GM12878 (cell line): Measurements from ENCODE around the gene NDUFC2. TPM values are rescaled to one million over a fixed set of nuclear protein-coding genes. Genes with fewer than 3 reads are reported as not detected.

Experiments
- ATAC-seq: fragments of 200-7000 bp; cut with Tn5 transposase; 3 replicates; pipeline ENCODE4 v1.9.1; 2020; ENCODE audit warnings: mild to moderate bottlenecking, moderate library complexity
- BruUV-seq: library from RNA; stranded (reverse); fragments of 400-500 nt; replicated peaks from 2 replicates; lab custom pipeline; 2021; lab: Mats Ljungman, UMichigan
- CTCF ChIA-PET: fragments of 300-600 bp; sonication (Branson Sonifier 250); formaldehyde crosslinking; extraction: SDS; loops from one replicate; lab custom pipeline; 2021; ENCODE audit warnings: inconsistent platforms; lab: Yijun Ruan, JAX
- POLR2A ChIA-PET: fragments of 350-600 bp; formaldehyde crosslinking; extraction: SDS; loops from one replicate; lab custom pipeline; 2021; ENCODE audit warnings: inconsistent platforms; lab: Charles Lee
- RAD21 ChIA-PET: fragments of 300-600 bp; sonication (Branson Sonifier 250); formaldehyde crosslinking; loops from one replicate; lab custom pipeline; 2023; ENCODE audit warnings: antibody characterized with exemption; ENCODE audit not compliant: unreplicated experiment; lab: Charles Lee
- SMC1A ChIA-PET: fragments of 300-600 bp; sonication (Branson Sonifier 250); formaldehyde crosslinking; loops from one replicate; lab custom pipeline; 2023; ENCODE audit not compliant: unreplicated experiment, uncharacterized antibody; lab: Charles Lee
- DNase-seq: peaks from one replicate; pipeline ENCODE4 v3.0.0-alpha.2; 2011; ENCODE audit warnings: low read depth, low spot score
- FAIRE-seq: peaks from 3 replicates; lab custom pipeline; 2011; peaks lifted over from hg19 to GRCh38; lab: Jason Lieb, UNC
- H2AFZ ChIP-seq: 2 replicates; pipeline ENCODE4 v1.6.0; 2011; ENCODE audit warnings: low read depth, low read length, control low read depth; ENCODE audit not compliant: control insufficient read depth
- H3K27ac ChIP-seq: 2 replicates; pipeline ENCODE4 v1.5.1; 2011; ENCODE audit warnings: control low read depth; ENCODE audit not compliant: control insufficient read depth, insufficient read depth
- H3K27me3 ChIP-seq, 2 experiments: replicated peaks in 1 of 2; 2 replicates each; pipeline versions ENCODE4 v1.6.0 to v1.6.1; 2011; ENCODE audit warnings: low read length in 1 of 2; ENCODE audit not compliant: control insufficient read depth in 2 of 2, insufficient read depth in 2 of 2
- H3K36me3 ChIP-seq, 2 experiments: 2 replicates each; pipeline ENCODE4 v1.5.1; 2011; ENCODE audit warnings: low read length in 1 of 2; ENCODE audit not compliant: control insufficient read depth in 2 of 2, insufficient read depth in 2 of 2
- H3K4me1 ChIP-seq: 2 replicates; pipeline ENCODE4 v1.6.1; 2011; ENCODE audit warnings: mild to moderate bottlenecking, low read length, moderate library complexity, mixed read lengths; ENCODE audit not compliant: control insufficient read depth, insufficient read depth
- H3K4me2 ChIP-seq: 2 replicates; pipeline ENCODE4 v1.6.0; 2011; ENCODE audit warnings: control low read depth; ENCODE audit not compliant: control insufficient read depth, insufficient read depth
- H3K4me3 ChIP-seq: fragments of 200-600 bp; sonication (generic); 2 replicates; pipeline ENCODE4 v1.5.1; 2016
- H3K79me2 ChIP-seq: 2 replicates; pipeline ENCODE4 v1.6.0; 2011; ENCODE audit warnings: low read length; ENCODE audit not compliant: control insufficient read depth, insufficient read depth
- H3K9ac ChIP-seq: 2 replicates; pipeline ENCODE4 v1.8.0; 2011; ENCODE audit warnings: low read length, control low read depth, mixed read lengths; ENCODE audit not compliant: control insufficient read depth, insufficient read depth
- H3K9me3 ChIP-seq: replicated peaks from 3 replicates; pipeline ENCODE4 v1.5.1; 2011; ENCODE audit warnings: mild to moderate bottlenecking, low read length; ENCODE audit not compliant: control insufficient read depth, insufficient read depth
- H4K20me1 ChIP-seq: 2 replicates; pipeline ENCODE4 v1.6.0; 2011; ENCODE audit not compliant: control insufficient read depth, insufficient read depth
- BACH1 ChIP-seq: fragments of 450-650 bp; IDR thresholded peaks from 2 replicates; pipeline ENCODE4 v1.6.1; 2017; ENCODE audit warnings: mild to moderate bottlenecking, borderline replicate concordance
- CREM ChIP-seq: IDR thresholded peaks from 2 replicates; pipeline ENCODE4 v1.6.1; 2014; ENCODE audit warnings: antibody characterized with exemption, low read depth
- GATAD2B ChIP-seq: fragments of 450-650 bp; conservative IDR thresholded peaks from 2 replicates; pipeline ENCODE4 v1.6.1; 2017; ENCODE audit warnings: low read depth, mild to moderate bottlenecking, moderate library complexity
- MEF2B ChIP-seq: fragments of 450-650 bp; IDR thresholded peaks from 2 replicates; pipeline ENCODE4 v1.6.1; 2018; ENCODE audit warnings: mild to moderate bottlenecking, moderate library complexity; ENCODE audit not compliant: partially characterized antibody, poor library complexity, severe bottlenecking
- NFIC ChIP-seq: IDR thresholded peaks from 2 replicates; pipeline ENCODE4 v1.6.1; 2012; ENCODE audit warnings: low read depth, mild to moderate bottlenecking, inconsistent platforms, low read length, moderate library complexity
- NRF1 ChIP-seq: conservative IDR thresholded peaks from 2 replicates; pipeline ENCODE4 v1.6.1; 2011; ENCODE audit warnings: mild to moderate bottlenecking, low read depth, low read length, improper control_type of control experiment
- PAX5 ChIP-seq: IDR thresholded peaks from 2 replicates; pipeline ENCODE4 v1.6.1; 2011; ENCODE audit warnings: low read depth, low read length, borderline replicate concordance
- PRDM15 ChIP-seq: fragments of 450-650 bp; formaldehyde crosslinking; IDR thresholded peaks from 2 replicates; pipeline ENCODE4 v1.4.0; 2020; ENCODE audit warnings: mild to moderate bottlenecking, moderate library complexity
- RELA ChIP-seq: fragments of 450-650 bp; IDR thresholded peaks from 2 replicates; pipeline ENCODE4 v1.8.0; 2014; ENCODE audit warnings: borderline replicate concordance; ENCODE audit not compliant: partially characterized antibody
- RELB ChIP-seq: fragments of 450-650 bp; IDR thresholded peaks from 2 replicates; pipeline ENCODE4 v1.6.1; 2017; ENCODE audit warnings: low read depth, mild to moderate bottlenecking, moderate library complexity
- SIN3A ChIP-seq: IDR thresholded peaks from 2 replicates; pipeline ENCODE4 v1.6.1; 2012; ENCODE audit warnings: low read depth, low read length, improper control_type of control experiment
- TARDBP ChIP-seq: IDR thresholded peaks from 2 replicates; pipeline ENCODE4 v1.6.1; 2016; ENCODE audit warnings: borderline replicate concordance
- TCF12 ChIP-seq: IDR thresholded peaks from 2 replicates; pipeline ENCODE4 v1.6.1; 2011; ENCODE audit warnings: low read depth, mild to moderate bottlenecking, low read length
- USF1 ChIP-seq: IDR thresholded peaks from 2 replicates; pipeline ENCODE4 v1.6.1; 2011; ENCODE audit warnings: borderline replicate concordance, low read depth, mild to moderate bottlenecking, moderate library complexity, mixed read lengths, low read length; ENCODE audit not compliant: insufficient read depth; ENCODE audit errors: extremely low read length
- USF2 ChIP-seq: IDR thresholded peaks from 2 replicates; pipeline ENCODE4 v1.6.1; 2011; ENCODE audit warnings: low read depth, low read length, improper control_type of control experiment, borderline replicate concordance
- YY1 ChIP-seq: IDR thresholded peaks from 2 replicates; pipeline ENCODE4 v1.6.1; 2011; ENCODE audit warnings: low read depth, mild to moderate bottlenecking, low read length
- WGBS: methylation state at CpG from one replicate; pipeline ENCODE4 v1.1.6; 2016; ENCODE audit warnings: low lambda C conversion rate; ENCODE audit not compliant: insufficient replicate concordance, insufficient coverage; ENCODE audit errors: missing lambda C conversion rate; 5-methylcytosine and 5-hydroxymethylcytosine counted together
- in situ Hi-C: fragments of 300-500 bp; cut with MboI; formaldehyde crosslinking; loops from 9 replicates; pipeline ENCODE4 v1.14.3; 2018; ENCODE audit warnings: mixed read lengths
- intact Hi-C: fragments of 100-400 bp; cut with micrococcal nuclease; formaldehyde crosslinking; loops from one replicate; pipeline ENCODE4 v1.14.2; 2022; ENCODE audit not compliant: unreplicated experiment
- polyA plus RNA-seq, 11 experiments: library from polyadenylated mRNA; depleted of rRNA in 4 of 11; unstranded in 6 of 11; stranded (reverse) in 5 of 11; fragments of >200 nt; fragmentation: Nextera tagmentation in 4 of 11; fragmentation: Illumina TruSeq in 1 of 11; extraction: Ambion mirVana in 4 of 11; extraction: Trizol in 1 of 11; gene quantifications; 1 replicate in 1 of 11; 2 replicates in 10 of 11; pipeline versions ENCODE4 v1.2.1 to v1.2.3, GENCODE V29; 2011 to 2016; ENCODE audit warnings: inconsistent platforms in 2 of 11, missing spikeins in 2 of 11, low read depth in 1 of 11
- total RNA-seq, 4 experiments: library from RNA; depleted of rRNA in 3 of 4; stranded (reverse); fragments of >200 nt in 3 of 4; fragmentation: Illumina TruSeq in 1 of 4; extraction: Trizol in 1 of 4; gene quantifications; 2 replicates each; pipeline versions ENCODE4 v1.2.1 to v1.2.3, GENCODE V29; 2013 to 2021

NDUFC2 gene
- total and polyA plus RNA-seq, 10 of the 15 experiments (the other 5 are each of a cell fraction or from before 2014, with no cell fraction given): 103 to 529 (median 192) TPM

- H3K79me2 ChIP-seq: no peaks in the 10 kb centered on the region
- CTCF ChIA-PET: interaction anchor here (1.5 to 2.0 kb wide), 2 partner anchors 11 to 25 kb away, joined by 4 read pairs; partner anchors contain the start of gene INTS4
- no peaks in the 10 kb centered on the region for H3K27me3 ChIP-seq
- H3K4me3 ChIP-seq: no peak overlapping the region
- FAIRE-seq (no peak), DNase-seq (no peak)
- in situ Hi-C loops: no loop called here
- no peak overlapping the region for H2AFZ ChIP-seq
- H4K20me1 ChIP-seq: no peaks in the 10 kb centered on the region; the same call in 1 of the 2 replicates
- no peak for TF ChIP-seq USF1
- TF ChIP-seq RELA: no peak
- TF ChIP-seq SIN3A: no peak
- no peak for TF ChIP-seq RELB
- TF ChIP-seq PRDM15 (CRISPR knock-in tag): no peak
- TF ChIP-seq BACH1: no peak
- TF ChIP-seq NFIC: no peak
- TF ChIP-seq GATAD2B: no peak
- no peak for TF ChIP-seq TARDBP
- TF ChIP-seq PAX5: no peak
- no peak for TF ChIP-seq YY1
- TF ChIP-seq TCF12: no peak
- TF ChIP-seq NRF1: no peak
- no peak for TF ChIP-seq USF2
- TF ChIP-seq CREM: no peak
- no peak for TF ChIP-seq MEF2B
- TF ChIP-seq, all 136 proteins: peak for 0
- Histone ChIP-seq H3K4me2 (no peak overlapping the region), H3K36me3 (no peaks in the 10 kb centered on the region), H3K9ac (no peak overlapping the region), H3K4me1 (peaks cover 7% of the 10 kb centered on the region), H3K9me3 (no peaks in the 10 kb centered on the region; the same call in 2 of the 3 replicates), H3K27ac (no peak overlapping the region)
- 40% methylated on average over 4 of the region's 4 CpGs for WGBS
- ChIA-PET RAD21 (no interaction called here), POLR2A (no interaction called here), SMC1A (interaction anchor here (1.7 kb wide), 1 partner anchor 20 kb away, joined by 6 read pairs; no protein-coding TSS in a partner anchor)
- BruUV-seq: no TSS peak
- ATAC-seq: no peak
- intact Hi-C loops: no loop called here
These were observed 59.9 kb downstream of the NDUFC2 start for GRCh38 chr11:78019808-78020207.
